Stimulated activated CD4-positive, alpha-beta T cell treated with anti-CD3 and anti-CD28 coated beads, Interleukin-4, amount 100 ng/mL, for 4 hours (primary cell): ENCODE measurements around the gene NFIB.

Source experiments
- DNase-seq, 2 experiments: peaks; one replicate each; pipeline ENCODE4 v3.0.0-alpha.2; 2020

NFIB gene

DNA sequence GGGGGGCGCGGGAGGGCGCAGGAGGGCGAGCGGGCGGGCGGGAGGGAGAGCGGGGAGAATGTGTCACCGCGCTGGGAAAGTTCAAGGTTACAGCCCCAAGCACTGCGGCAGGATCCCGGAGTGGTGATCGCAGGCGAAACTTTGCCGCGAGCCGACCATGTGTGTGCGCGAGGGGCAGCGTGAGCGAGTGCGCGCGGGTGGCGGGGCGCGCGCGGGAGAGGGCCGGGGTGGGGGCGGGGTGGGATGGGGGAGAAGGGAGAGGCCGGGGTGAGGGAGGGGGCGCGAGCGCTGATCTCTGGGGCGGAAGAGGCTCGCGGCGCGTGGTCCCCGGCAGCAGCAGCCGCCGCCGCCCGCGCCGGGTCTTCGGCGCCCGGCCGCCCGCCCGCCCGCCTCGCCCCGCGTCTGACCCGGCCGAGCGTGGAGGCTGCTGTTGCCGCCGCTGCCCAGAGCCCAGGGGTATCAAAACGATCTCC lies at the start of gene NFIB:
NFIB (minus strand) TSS at position 191 of the 473 bp plus-strand sequence. CDS start 630 bp downstream, outside the sequence.
- DNase-seq = peak in 1 of 2 experiments; percentile 18

DNA sequence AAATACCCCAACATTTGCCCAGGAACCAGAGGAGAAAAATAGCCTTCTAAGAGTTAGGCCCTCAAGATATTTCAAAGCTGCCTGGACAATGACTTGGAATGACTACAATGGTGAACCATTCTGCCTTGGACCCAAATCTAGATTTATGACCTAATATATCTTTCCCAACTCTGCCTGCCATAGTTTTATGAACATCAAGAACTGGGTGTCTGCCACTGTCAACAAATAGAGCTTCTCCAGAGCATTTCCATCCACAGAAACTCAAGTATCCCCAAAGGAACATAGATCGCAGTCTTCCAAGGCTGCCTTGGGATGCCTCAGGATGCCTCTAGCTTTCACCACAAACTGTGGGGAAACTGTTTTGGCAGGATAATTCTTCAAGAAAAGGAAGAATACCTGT lies 48.2 kb upstream of the NFIB start:
- DNase-seq = no peak

DNA sequence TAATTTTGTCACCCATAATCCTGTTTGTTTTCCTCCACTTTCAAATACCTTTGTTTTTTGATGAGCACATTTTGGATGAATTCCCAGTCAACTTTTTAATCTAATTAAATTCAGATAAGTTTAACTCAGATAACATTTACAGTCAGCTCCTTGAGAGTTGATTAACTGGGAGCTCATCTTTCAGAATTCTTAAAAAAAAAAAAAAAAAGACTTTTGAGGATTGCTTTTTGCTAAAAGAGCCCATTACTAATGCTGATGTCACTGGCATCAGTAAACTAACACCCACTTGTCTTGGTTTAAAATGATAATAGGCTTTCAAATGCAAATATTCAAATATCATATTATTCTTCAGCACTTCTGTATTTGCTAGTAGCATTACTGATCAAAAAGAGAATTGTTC lies 47.1 kb upstream of the NFIB start:
- no peak for DNase-seq

DNA sequence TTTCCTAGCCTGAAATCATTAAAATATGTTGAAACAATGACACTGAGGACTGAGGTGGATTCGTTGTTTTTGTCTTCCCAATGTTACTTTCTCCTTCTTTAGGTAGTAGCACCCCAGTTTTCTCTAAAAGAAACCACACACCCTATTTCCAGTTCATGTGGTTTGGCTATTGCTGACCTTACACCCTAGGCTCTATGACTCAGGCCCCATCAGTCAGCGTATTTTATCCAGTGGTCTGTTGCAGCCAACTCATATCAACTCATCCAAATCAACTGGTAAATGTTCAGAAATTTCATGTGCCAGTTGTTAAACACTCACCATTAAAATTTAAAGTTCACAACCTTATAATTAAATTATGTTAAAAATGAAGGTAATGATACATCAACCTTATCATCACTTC lies 44.6 kb upstream of the NFIB start:
- DNase-seq = no peak

DNA sequence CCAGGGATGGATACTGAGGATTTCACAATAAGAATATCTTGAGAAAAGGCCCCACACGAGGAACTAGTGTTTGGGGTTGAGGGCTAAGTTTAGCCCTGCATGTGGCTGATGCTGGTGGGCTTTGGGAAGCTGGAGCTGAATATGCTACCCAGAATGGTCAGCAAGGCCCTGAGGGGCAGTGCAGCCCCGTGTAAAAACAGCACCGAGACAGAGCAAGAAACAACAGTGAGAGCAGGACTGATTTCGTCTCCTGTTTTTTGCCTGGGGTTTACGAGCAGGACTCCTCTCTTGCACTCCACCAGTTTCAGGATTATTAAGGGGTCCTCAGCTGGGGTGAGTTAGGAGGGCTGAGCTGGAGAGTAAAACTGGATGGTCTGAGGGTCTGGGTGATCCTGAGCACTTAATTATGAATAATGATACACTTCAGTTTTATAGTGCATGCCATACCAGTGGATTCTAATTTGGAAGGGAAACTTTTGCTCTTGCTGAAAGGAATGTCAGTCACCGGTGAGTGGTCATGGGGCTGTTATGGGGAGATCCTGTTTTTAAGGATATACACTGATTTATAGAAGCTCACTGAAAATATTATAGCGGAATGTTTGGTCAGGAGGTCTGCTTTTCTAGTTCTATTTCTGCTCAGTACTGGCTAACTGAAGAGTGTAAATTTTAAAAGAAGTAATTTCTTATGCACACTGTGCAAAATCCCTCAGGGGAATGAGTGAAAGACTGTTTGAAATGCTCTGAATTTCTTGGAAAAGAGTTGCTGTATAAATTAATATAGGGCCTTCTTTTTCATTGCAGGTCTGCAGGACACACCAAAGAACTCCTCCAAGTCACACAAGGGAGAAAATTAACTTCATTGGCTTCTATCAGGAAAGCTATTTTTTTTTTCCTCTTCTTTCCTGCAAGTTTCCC lies 42.7 kb upstream of the NFIB start:
- no peak for DNase-seq

DNA sequence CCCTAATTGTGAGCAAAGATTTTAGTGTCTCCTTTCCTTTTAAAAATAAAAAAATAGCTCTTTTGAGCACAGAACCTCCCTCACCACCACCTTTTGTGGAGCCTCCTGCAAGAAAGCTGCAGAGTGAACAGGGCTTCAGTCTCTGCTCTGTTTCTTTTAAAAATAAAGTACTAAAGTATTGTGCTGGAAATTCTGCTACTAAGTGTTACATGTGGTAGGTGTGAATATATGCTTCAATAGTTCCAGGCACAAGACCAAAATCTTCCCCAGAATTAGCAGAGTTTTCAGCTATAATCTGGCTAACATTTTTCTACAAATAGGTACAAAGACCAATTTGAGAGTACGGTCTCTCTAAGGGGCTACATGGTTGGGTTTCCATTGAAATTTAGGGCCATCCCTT lies 40.3 kb upstream of the NFIB start:
- DNase-seq = no peak

DNA sequence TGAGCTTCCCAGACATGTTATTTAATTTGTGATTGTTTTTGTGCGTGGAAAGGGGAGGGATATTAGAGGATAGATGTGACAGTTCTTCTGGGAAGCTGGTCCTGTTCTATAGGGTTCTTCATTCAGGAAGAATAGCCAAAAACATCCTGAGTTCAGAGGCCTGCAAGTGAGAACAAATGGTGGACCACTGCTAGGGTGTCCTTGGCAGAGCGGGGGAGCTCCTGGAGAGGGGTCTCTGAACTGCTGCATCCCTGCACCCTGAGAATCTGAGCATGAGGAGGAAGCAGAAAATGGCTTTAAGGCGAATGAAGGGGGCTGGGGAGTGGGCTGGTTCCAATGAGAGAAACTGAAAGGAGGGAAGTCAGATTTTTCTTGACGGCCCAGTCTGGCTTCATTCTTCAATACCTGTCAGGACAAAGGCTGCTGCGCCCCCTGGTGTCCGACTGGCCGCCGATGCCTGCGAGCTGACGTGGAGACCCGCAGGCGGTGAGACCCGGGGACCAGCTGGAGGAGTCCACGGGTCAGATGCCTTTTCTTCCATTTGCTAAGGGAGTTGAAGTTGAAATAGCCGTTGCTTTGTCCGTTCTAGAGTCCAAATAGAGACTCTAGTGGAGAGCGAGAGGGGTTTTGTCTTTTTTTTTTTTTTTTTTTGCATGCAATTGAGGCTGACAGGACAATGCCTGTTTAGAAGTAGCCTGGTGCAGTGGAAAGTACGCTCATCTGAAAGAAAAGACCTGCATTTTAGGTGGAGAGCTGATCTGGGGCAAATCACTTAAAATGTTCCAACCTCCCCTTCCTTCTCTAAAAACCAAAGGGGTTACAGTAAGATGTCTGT lies 39.5 kb upstream of the NFIB start:
- peak; percentile 44 to 74 for DNase-seq

DNA sequence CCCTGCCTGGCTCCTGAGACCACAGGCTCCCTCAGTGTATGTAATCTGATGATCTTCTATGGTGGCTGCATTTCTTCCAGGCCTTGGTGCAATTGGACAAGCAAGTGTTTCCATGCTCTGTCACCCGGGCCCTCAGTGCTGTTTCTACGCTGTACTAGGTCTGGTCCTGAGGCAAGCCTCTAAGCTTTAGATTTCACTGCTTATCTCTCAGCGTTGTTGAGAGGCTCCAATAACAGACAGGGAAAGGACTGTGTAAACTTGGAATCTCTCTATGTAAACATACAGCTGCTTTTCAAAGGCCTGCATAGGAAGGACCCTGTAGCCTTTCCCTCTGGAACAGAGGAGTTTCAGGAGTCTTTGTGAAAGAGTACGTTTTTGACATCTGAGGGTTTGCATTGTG lies 38.6 kb upstream of the NFIB start:
- no peak for DNase-seq

DNA sequence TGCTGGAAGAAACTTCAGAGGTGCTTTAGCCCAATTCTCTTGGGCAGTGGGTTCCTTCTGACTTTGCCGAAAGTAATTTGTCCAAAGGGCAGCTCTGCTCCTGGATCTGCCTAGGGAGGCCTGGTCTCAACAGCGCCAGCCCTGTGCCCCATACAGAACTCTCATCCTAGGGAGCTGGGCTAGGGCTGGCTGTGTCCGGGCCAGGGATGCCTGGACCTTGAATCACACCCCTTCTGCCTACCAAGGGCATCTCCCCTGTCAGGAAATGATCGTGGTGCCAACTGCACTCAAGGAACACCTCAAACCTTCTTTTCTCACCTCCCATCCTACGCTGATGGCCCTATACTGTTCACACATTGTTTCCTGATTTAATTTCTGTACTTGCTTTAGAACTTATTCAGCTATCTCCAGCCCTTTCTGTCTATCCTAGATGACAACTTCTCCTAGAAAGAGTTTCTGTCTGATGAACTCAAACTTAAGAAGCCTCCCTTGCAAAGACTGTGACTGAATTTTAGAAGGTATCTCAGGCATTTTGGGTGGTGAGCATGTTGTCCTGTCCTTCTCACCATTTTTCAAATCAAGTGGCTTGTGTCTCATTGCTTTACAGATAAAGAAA lies 37.4 kb upstream of the NFIB start:
- no peak for DNase-seq

DNA sequence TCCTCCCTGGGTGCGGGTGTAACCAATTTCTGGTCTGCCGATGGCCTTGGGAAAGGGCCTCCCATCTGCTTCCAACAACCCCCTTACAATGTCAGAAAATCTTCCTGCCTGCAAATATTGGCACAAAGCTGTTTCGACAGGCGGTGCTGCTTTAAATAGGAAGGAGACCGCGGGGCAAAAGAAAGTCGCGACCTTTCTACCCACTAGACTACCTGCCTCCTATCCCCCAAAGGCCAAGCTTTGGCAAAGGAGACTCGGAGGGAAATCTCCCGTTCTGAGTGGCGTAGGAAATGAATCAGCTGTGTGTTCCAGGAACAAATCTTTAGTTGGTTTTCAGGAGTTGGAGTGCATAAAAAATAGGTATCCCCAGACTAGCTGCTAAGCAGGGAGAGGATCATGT lies 36.8 kb upstream of the NFIB start:
- DNase-seq = no peak

DNA sequence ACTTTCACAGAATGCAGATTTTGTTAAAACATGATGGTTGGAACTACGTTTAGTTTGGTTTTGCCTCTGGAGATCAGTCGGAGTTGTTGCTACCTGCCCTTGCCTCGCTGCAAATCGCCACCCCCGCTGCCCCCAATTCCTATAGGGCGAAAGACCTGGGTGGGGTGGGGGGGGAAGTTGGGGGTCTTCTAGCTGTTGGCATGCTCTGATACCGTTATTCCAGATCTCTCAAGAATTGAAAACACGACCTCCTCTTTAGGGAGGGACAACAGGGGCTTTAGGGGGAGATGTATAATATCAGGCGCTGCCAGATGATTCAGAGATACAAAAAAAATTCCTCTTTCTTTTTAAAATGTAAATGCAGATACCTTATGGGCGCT lies 36.4 kb upstream of the NFIB start:
- no peak for DNase-seq

DNA sequence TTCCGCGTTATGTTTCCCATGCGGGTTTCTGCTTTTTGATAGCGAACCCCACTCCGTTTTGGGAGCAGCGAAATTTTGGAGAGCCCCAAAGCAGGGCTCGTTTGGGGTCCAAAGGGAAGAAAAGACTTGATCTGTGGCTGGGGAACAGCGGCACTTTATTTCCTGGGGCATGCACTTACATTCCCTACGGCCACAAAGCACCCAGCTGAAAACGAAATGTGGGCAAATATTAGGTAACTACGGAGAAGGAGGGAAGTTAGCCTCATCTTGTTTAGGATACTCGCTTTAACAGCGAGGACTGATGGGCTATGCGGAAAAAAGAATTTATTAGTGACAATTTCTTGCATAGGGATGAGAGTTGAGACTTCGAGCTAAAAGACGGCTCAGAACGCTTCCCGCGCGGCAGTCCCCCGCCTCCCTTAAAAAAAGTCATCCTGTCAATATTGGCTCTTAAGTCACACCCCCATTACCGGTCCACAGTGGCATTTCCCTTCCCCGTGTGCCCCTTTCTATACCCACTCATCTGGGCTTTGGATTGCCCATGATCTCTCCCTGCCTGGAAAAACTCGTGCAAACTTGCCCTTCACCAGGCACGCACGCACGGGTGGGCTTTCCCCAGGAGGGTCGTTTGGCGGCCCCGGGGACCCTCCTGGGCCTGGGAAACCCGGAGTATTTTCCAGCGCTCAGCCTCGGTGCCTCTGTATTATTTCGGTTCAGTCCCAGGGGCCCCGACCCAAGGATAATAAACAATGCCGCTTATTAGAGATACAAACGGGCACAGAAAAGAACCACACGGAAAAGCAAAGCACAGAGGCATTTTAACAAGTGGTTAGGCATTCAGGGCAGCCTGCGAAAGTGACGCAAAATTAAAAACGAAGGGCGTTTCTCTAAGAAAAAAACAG lies 35.8 kb upstream of the NFIB start:
- no peak for DNase-seq

DNA sequence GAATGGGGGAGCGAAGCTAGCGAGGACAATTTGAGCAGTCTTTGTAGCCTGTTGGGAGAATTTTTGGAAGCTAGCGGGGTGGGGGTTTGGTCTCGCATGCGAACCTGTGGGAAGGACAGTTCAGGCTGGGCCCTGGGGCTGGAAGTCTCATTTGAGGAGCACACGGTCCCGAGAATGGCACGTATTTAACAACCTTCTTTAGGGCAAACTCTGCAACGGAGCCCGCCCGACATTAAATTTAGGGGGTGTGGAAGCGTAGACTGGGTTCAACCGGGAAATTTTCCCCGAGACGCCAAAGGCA lies 35.2 kb upstream of the NFIB start:
- DNase-seq = no peak

DNA sequence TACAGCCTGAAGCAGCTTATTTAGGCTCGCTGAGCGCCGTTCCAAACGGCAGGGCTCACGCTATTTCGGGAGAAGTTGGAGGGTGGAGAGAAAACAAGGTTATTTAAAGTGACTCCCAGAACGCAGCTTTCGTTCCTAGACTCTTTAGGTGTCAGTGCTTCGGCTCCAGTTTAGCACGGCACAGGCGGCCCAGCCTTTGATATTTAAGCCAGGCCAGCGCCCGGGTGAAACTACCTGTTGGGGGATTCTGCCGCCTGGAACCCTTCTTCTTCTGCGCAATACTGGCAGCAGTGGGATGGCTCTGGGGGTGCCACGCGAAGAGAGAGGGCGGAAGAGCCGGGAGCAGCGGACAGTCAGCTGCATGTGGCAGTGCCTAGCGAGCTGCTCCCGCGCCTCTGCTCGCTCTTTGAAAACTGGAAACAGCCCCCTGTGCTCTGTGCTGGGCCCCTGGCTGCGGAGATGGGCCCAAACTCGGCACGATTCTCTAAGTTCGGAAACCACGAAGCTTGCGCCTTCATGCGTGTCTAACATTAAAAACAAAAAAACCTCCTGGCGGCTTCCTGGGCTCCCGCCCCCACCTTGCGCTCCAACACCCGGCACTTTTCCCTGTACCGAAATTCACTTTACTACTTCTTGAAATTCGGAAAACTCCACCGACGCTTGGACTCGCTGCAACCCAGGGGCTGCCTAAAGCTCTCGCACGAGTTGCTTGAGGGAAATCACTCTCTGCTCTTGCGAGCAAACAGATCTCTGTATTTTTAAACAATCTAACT lies 34.6 kb upstream of the NFIB start:
- no peak for DNase-seq

DNA sequence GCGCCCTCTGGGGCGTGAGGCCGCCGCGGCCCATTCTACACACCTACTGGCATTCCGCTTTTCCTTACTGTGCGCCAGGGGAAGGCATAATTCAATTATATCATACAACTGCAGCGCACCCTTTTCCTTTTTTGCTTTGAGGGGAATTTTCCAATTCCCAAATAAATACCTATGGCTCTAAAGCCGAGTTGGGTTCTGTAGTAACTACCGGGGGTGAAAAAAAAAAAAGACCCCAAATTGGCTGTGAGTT lies 34.1 kb upstream of the NFIB start:
- DNase-seq = no peak

DNA sequence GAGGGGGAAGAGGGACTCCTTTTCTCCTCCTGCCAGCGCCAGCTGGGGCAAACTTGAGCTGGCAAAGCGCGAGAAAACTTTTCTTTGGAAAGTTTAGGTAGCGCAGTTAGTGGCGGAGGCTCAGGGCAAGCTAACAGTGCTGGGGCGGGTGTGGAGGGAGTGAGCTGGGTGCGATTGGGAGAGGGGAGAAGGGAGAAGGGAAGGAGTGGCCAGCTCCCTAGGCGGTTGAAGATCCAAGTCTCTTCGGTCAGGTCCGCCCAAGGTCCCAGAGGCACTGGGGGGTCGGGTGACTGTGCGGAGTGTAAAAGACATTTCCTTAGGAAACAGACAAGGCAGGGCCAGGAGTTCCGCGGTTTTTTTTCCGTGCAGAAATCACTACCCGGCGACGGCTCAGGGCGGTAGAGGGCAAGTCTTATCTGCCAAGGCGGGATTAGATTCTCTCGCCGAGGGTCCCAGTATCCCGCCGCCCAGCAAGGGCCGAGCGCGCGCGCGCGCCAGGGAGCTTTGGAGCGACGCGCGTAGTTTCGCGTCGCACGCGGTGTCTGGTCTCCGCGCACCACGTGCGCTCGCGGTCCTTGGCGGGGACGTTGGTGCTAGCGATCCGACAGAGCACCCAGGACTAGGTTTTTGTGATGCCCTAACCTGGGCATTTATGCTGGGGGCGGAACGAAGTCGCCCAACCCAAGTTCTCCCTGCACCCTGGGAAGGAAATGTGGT lies 33.6 kb upstream of the NFIB start:
- no peak for DNase-seq

DNA sequence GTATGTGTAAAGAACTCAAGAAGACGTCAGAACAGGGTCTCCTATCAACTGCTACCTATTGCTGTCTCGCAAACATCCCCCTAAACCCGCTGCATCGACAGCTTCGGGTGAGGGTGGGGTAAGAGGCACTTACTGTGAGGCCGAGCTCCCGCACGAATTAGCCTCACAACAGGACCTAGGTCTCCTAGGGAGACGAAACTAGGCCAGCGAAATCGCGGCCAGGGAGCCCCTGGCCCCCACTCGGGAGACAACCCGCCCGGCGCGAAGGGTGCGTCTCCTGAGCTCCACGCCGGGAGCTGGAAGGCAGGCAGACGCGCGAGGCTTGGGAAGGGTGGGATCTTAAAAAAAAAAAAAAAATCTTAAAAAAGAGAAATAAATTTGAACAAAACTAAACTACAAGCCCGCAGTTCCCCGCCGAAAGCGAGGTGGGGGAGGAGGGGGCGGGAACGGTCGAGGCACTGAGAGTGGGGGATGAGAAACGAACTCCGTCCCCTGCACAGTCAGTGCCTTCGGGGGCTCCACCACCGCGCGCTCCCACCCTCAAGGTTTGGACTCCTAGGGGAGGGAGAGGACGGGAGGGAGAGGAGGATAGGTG lies 33.0 kb upstream of the NFIB start:
- DNase-seq = no peak

DNA sequence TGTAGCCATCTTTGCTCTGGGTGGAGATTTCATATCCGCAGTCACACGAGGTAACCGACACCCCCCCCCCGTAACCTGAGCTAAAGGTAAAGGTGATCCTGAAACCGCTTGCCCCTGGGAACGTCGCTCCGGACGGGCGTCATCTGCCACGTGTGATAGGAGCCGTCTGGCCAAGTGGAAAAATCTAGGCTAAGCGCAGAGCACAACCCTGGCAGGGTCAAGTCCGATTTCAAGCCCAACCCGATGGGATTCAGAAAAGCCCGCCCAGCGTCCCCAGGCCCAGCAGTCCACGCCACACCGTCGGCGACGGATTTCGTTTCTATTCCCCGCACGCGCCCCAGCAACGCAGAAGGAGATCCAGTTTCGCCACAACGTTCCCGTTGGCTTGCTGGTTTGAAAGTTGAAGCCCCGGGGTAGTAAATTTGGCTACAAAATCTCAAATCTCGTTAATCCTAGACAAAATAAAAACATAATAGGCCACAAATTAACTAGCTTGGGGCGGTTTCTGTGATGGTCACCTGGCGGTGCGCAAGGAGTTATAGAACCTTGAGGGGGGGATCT lies 32.4 kb upstream of the NFIB start:
- no peak for DNase-seq

DNA sequence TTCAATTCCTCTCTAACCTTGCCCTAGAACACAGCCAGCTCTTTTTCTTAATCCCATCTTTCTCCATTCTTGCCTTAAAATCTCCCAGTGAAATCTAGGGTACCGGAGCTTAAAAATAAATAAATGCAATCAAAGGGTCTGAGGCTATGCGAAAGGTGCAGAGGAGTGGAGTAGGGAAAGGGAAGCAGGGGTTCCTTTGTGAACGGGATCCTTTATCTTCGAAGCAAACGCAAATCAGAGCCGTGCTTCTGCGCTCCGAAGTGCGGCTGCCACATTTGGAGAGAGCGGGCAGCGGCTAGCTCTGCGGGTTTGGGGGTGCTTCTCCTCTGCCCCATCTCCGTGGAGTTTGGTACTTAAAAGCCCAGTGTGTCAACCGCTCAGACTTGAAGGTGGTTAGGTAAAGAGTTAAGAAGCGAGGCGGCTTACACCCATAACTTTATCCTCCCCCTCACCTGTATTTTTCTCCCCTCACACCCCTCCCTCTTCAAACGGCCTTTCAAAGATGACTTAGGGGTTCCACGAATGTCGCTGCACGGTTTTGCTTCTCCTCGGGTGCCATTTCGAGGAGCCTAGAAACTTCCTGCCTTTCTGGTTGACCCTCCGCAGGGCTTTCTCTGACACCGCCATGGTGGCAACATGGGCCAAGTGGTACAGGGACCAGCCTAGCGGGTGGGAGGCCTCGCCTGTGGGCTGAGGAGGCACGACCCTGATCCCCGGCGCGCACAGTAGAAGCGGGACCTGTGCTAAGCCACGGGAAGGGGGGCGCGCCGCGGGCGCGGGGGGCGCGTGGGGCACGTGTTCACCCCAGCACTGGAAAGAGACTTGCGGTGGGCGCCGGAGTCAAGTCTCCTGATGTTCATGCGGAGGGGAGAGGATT lies 31.7 kb upstream of the NFIB start:
- no peak for DNase-seq

DNA sequence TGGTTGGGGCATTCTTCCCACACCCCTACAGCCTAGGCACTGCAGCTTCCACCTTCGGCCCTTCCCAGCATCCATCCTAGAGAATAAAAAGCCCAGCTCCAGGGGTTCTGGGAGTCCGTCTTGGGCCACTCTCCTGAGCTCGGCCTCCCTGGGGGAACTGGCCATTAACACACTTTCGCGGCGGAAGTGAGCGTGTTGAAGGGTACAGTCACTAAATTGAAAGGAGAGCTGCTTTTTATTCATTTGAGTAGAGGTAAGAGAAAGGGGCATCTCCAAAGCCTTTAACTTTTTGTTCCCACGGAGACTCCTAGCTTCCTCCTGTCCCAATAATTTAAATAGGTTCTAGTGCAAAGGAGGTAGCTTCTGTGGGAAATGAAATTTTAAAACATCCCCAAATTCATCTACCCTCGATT lies 31.0 kb upstream of the NFIB start:
- DNase-seq = no peak
